Activated CD4-positive, alpha-beta T cell treated with anti-CD3 and anti-CD28 coated beads for 36 hours (primary cell): ENCODE results near the gene CEBPG. TPM values are rescaled to one million over a fixed set of nuclear protein-coding genes. Genes with fewer than 3 reads are reported as not detected.

Source experiments
- ATAC-seq: fragments of 200-7000 bp; cut with Tn5 transposase; one replicate; pipeline ENCODE4 v1.10.0; 2021; ENCODE audit warnings: mild to moderate bottlenecking, moderate library complexity
- CTCF ChIA-PET: fragments of 350-600 bp; sonication (Branson Sonifier 250); formaldehyde crosslinking; loops from one replicate; lab custom pipeline; 2021; ENCODE audit warnings: antibody characterized with exemption; lab: Charles Lee
- POLR2A ChIA-PET: fragments of 350-600 bp; sonication (Branson Sonifier 250); formaldehyde crosslinking; loops from one replicate; lab custom pipeline; 2021; ENCODE audit warnings: antibody characterized with exemption, inconsistent platforms; lab: Charles Lee
- DNase-seq: peaks from one replicate; pipeline ENCODE4 v3.0.0-alpha.2; 2020
- H3K27ac Mint-ChIP-seq: one replicate; pipeline ENCODE4 v1.8.0; 2021; ENCODE audit warnings: mixed read lengths
- H3K27me3 Mint-ChIP-seq: one replicate; pipeline ENCODE4 v1.8.0; 2021; ENCODE audit warnings: mixed read lengths
- H3K36me3 Mint-ChIP-seq: one replicate; pipeline ENCODE4 v1.8.0; 2021; ENCODE audit warnings: low read depth, mixed read lengths
- H3K4me1 Mint-ChIP-seq: one replicate; pipeline ENCODE4 v1.8.0; 2021; ENCODE audit warnings: mixed read lengths
- H3K4me3 Mint-ChIP-seq: one replicate; pipeline ENCODE4 v1.8.0; 2021; ENCODE audit warnings: mild to moderate bottlenecking, moderate library complexity, mixed read lengths
- H3K9me3 Mint-ChIP-seq: one replicate; pipeline ENCODE4 v1.8.0; 2021; ENCODE audit warnings: low read depth, mixed read lengths
- intact Hi-C, 2 experiments: fragments of 100-400 bp; cut with DNase I in 1 of 2; cut with micrococcal nuclease in 1 of 2; formaldehyde crosslinking; loops; one replicate each; pipeline versions ENCODE4 v1.14.2 to v1.15.1; 2022 to 2024; cut with DNase I, micrococcal nuclease
- total RNA-seq, 2 experiments: library from RNA; stranded (reverse); gene quantifications; one replicate each; pipeline ENCODE4 v1.2.3, GENCODE V29; 2021

CEBPG gene
- total RNA-seq, 2 experiments from 2014 or later, result 25.9 to 29.6 TPM

- ATAC-seq, result no peak
- Mint-ChIP-seq H3K4me1 (no peaks in the 10 kb centered on the region), H3K36me3 (no peaks in the 10 kb centered on the region), H3K27ac (no peak overlapping the region), H3K4me3 (no peak overlapping the region), H3K9me3 (no peaks in the 10 kb centered on the region), H3K27me3 (no peaks in the 10 kb centered on the region)
- ChIA-PET CTCF (interaction anchor here (0.6 to 2.1 kb wide), 3 partner anchors 14 to 610 kb away, joined by 3 to 8 read pairs (median 3); no protein-coding TSS in a partner anchor), POLR2A (no interaction called here)
- no peak for DNase-seq
- intact Hi-C loops, result no loop called here
Observed at GRCh38 chr19:33410915-33411401, 37.4 kb downstream of the CEBPG start.

- Mint-ChIP-seq H3K36me3 (no peaks in the 10 kb centered on the region), H3K4me3 (no peak overlapping the region), H3K27ac (no peak overlapping the region), H3K27me3 (no peaks in the 10 kb centered on the region), H3K9me3 (no peaks in the 10 kb centered on the region), H3K4me1 (peaks cover 5% of the 10 kb centered on the region)
- ChIA-PET CTCF (no interaction called here), POLR2A (no interaction called here)
- DNase-seq (no peak), ATAC-seq (no peak)
- intact Hi-C loops, result no loop called here
Observed at GRCh38 chr19:33411621-33412180, 38.2 kb downstream of the CEBPG start.

- intact Hi-C loops, result no loop called here
- no peak for ATAC-seq
- DNase-seq, result no peak
- Mint-ChIP-seq H3K27me3 (no peaks in the 10 kb centered on the region), H3K27ac (no peak overlapping the region), H3K9me3 (no peaks in the 10 kb centered on the region), H3K4me1 (peaks cover 5% of the 10 kb centered on the region), H3K4me3 (no peak overlapping the region), H3K36me3 (no peaks in the 10 kb centered on the region)
- CTCF ChIA-PET, result no interaction called here
- POLR2A ChIA-PET, result no interaction called here
Observed at GRCh38 chr19:33412601-33413425, 39.3 kb downstream of the CEBPG start.

- Mint-ChIP-seq H3K27me3 (no peaks in the 10 kb centered on the region), H3K36me3 (no peaks in the 10 kb centered on the region), H3K9me3 (no peaks in the 10 kb centered on the region), H3K27ac (no peak overlapping the region), H3K4me3 (no peak overlapping the region), H3K4me1 (peaks cover 5% of the 10 kb centered on the region)
- POLR2A ChIA-PET, result no interaction called here
- CTCF ChIA-PET, result no interaction called here
- intact Hi-C loops, result no loop called here
- DNase-seq (no peak), ATAC-seq (no peak)
Observed at GRCh38 chr19:33413426-33413725, 39.9 kb downstream of the CEBPG start.

GRCh38 chr19:33413868-33414666 is 40.6 kb downstream of the CEBPG start:
- Mint-ChIP-seq H3K27ac (no peak overlapping the region), H3K4me1 (peaks cover 5% of the 10 kb centered on the region), H3K4me3 (no peak overlapping the region), H3K9me3 (no peaks in the 10 kb centered on the region), H3K27me3 (no peaks in the 10 kb centered on the region), H3K36me3 (no peaks in the 10 kb centered on the region)
- CTCF ChIA-PET, result interaction anchor here (0.6 to 2.6 kb wide), 2 partner anchors 179 to 233 kb away, joined by 4 to 8 read pairs; no protein-coding TSS in a partner anchor
- no peak for ATAC-seq
- intact Hi-C loops, result no loop called here
- POLR2A ChIA-PET, result no interaction called here
- no peak for DNase-seq

GRCh38 chr19:33414667-33415605 is 41.4 kb downstream of the CEBPG start:
- no peak overlapping the region for H3K4me3 Mint-ChIP-seq
- intact Hi-C loops, result no loop called here
- H3K27me3 Mint-ChIP-seq, result no peaks in the 10 kb centered on the region
- DNase-seq, result no peak
- no peak overlapping the region for H3K27ac Mint-ChIP-seq
- H3K36me3 Mint-ChIP-seq, result no peaks in the 10 kb centered on the region
- ChIA-PET CTCF (interaction anchor here (0.5 to 2.6 kb wide), 10 partner anchors 10 to 622 kb away, joined by 3 to 8 read pairs (median 4); no protein-coding TSS in a partner anchor), POLR2A (no interaction called here)
- peaks cover 5% of the 10 kb centered on the region for H3K4me1 Mint-ChIP-seq
- ATAC-seq, result no peak
- no peaks in the 10 kb centered on the region for H3K9me3 Mint-ChIP-seq

- POLR2A ChIA-PET, result no interaction called here
- peak overlapping the region; percentile 33 for H3K4me3 Mint-ChIP-seq
- H3K27ac Mint-ChIP-seq, result no peak overlapping the region
- no peaks in the 10 kb centered on the region for H3K27me3 Mint-ChIP-seq
- H3K9me3 Mint-ChIP-seq, result no peaks in the 10 kb centered on the region
- DNase-seq, result peak; percentile 84
- H3K4me1 Mint-ChIP-seq, result peaks cover 5% of the 10 kb centered on the region
- CTCF ChIA-PET, result interaction anchor here (0.5 to 2.8 kb wide), 22 partner anchors 8 to 582 kb away, joined by 3 to 16 read pairs (median 4); no protein-coding TSS in a partner anchor
- H3K36me3 Mint-ChIP-seq, result no peaks in the 10 kb centered on the region
- peak; percentile 89 for ATAC-seq
- intact Hi-C loops, result loop anchor here (1.0 kb wide), 1 partner anchor 355 kb away; no protein-coding TSS in a partner anchor
Observed at GRCh38 chr19:33416307-33417215, 43.1 kb downstream of the CEBPG start.

- ChIA-PET POLR2A (no interaction called here), CTCF (interaction anchor here (0.6 to 2.8 kb wide), 4 partner anchors 11 to 352 kb away, joined by 4 to 16 read pairs (median 4); no protein-coding TSS in a partner anchor)
- Mint-ChIP-seq H3K27ac (no peak overlapping the region), H3K27me3 (no peaks in the 10 kb centered on the region), H3K9me3 (no peaks in the 10 kb centered on the region), H3K4me3 (no peak overlapping the region), H3K4me1 (peaks cover 5% of the 10 kb centered on the region), H3K36me3 (no peaks in the 10 kb centered on the region)
- ATAC-seq (no peak), DNase-seq (no peak)
- intact Hi-C loops, result no loop called here
Observed at GRCh38 chr19:33417751-33418150, 44.2 kb downstream of the CEBPG start.

GRCh38 chr19:33418461-33418860 is 45.0 kb downstream of the CEBPG start:
- no peak overlapping the region for H3K27ac Mint-ChIP-seq
- no peak overlapping the region for H3K4me3 Mint-ChIP-seq
- intact Hi-C loops, result no loop called here
- H3K9me3 Mint-ChIP-seq, result no peaks in the 10 kb centered on the region
- peaks cover 5% of the 10 kb centered on the region for H3K4me1 Mint-ChIP-seq
- ChIA-PET POLR2A (no interaction called here), CTCF (interaction anchor here (1.1 to 2.8 kb wide), 4 partner anchors 11 to 352 kb away, joined by 4 to 16 read pairs (median 4); no protein-coding TSS in a partner anchor)
- no peaks in the 10 kb centered on the region for H3K36me3 Mint-ChIP-seq
- no peak for ATAC-seq
- DNase-seq, result no peak
- no peaks in the 10 kb centered on the region for H3K27me3 Mint-ChIP-seq
